HL-60 (cell line): Measurements from ENCODE around the gene RIPK4.

Experiments
- CTCF ChIP-seq: IDR thresholded peaks from one replicate; pipeline ENCODE4 v1.5.1; 2011; ENCODE audit warnings: low read length, control low read depth, inconsistent platforms; ENCODE audit not compliant: insufficient read depth
- GABPA ChIP-seq: IDR thresholded peaks from 2 replicates; pipeline ENCODE4 v1.6.1; 2012; ENCODE audit warnings: low read depth
- POLR2AphosphoS5 ChIP-seq: IDR thresholded peaks from 2 replicates; pipeline ENCODE4 v1.6.1; 2012; ENCODE audit warnings: low read depth
- REST ChIP-seq: IDR thresholded peaks from 2 replicates; pipeline ENCODE4 v1.6.1; 2012; ENCODE audit warnings: low read depth; ENCODE audit not compliant: insufficient replicate concordance

GRCh38 chr21:41725421-41726031 is 41.3 kb downstream of the RIPK4 start:
- TF ChIP-seq CTCF: no peak
- TF ChIP-seq POLR2AphosphoS5: no peak
- TF ChIP-seq REST: no peak
- no peak for TF ChIP-seq GABPA
